Neuronal stem cell (in vitro differentiated cells): ENCODE results near the gene MISP.

Source experiments
- DNase-seq: peaks from one replicate; pipeline ENCODE4 v3.0.0-alpha.2; 2013; ENCODE audit warnings: low spot score
- H2AFZ ChIP-seq: one replicate; pipeline ENCODE4 v1.6.1; 2013; ENCODE audit warnings: mild to moderate bottlenecking, low read length, inconsistent platforms
- H2AK5ac ChIP-seq: 2 replicates; pipeline ENCODE4 v1.6.1; 2013; ENCODE audit warnings: low read depth, mild to moderate bottlenecking, inconsistent platforms, low read length, moderate library complexity, mixed read lengths
- H2BK120ac ChIP-seq: 2 replicates; pipeline ENCODE4 v1.6.1; 2013; ENCODE audit warnings: low read depth, mild to moderate bottlenecking, inconsistent platforms, low read length, moderate library complexity, mixed read lengths
- H2BK12ac ChIP-seq: one replicate; pipeline ENCODE4 v1.6.1; 2013; ENCODE audit warnings: low read length, inconsistent platforms
- H2BK15ac ChIP-seq: 2 replicates; pipeline ENCODE4 v1.6.1; 2013; ENCODE audit warnings: mild to moderate bottlenecking, low read length, inconsistent platforms, mixed read lengths
- H2BK5ac ChIP-seq: one replicate; pipeline ENCODE4 v1.6.1; 2013; ENCODE audit warnings: inconsistent platforms, mild to moderate bottlenecking, low read length, moderate library complexity
- H3K14ac ChIP-seq: one replicate; pipeline ENCODE4 v1.6.1; 2013; ENCODE audit warnings: low read length, inconsistent platforms
- H3K18ac ChIP-seq: 2 replicates; pipeline ENCODE4 v1.6.1; 2013; ENCODE audit warnings: low read length, inconsistent platforms
- H3K23ac ChIP-seq: 2 replicates; pipeline ENCODE4 v1.6.1; 2013; ENCODE audit warnings: low read depth, mild to moderate bottlenecking, mixed read lengths, low read length, inconsistent platforms; ENCODE audit not compliant: poor library complexity
- H3K27ac ChIP-seq: replicated peaks from 3 replicates; pipeline ENCODE4 v1.5.1; 2013; ENCODE audit warnings: low read length, inconsistent platforms
- H3K27me3 ChIP-seq, 3 experiments: 2 replicates each; pipeline ENCODE4 v1.6.1; 2013; ENCODE audit warnings: low read length in 3 of 3, mild to moderate bottlenecking in 2 of 3, inconsistent platforms in 1 of 3, low read depth in 1 of 3, mixed read lengths in 1 of 3, moderate library complexity in 1 of 3; ENCODE audit not compliant: control insufficient read depth in 3 of 3, insufficient read depth in 3 of 3
- H3K36me3 ChIP-seq, 2 donors: replicated peaks in 1 of 2; 2 replicates each; pipeline ENCODE4 v1.6.1; 2013; ENCODE audit warnings: low read length in 2 of 2; ENCODE audit not compliant: control insufficient read depth in 2 of 2, insufficient read depth in 2 of 2
- H3K4ac ChIP-seq: 2 replicates; pipeline ENCODE4 v1.6.1; 2013; ENCODE audit warnings: inconsistent platforms, mild to moderate bottlenecking, low read length, moderate library complexity
- H3K4me1 ChIP-seq, 2 donors: 1 replicate in 1 of 2; 2 replicates in 1 of 2; pipeline ENCODE4 v1.6.1; 2013; ENCODE audit warnings: low read length in 2 of 2, low read depth in 1 of 2; ENCODE audit not compliant: control insufficient read depth in 2 of 2, insufficient read depth in 1 of 2
- H3K4me2 ChIP-seq: one replicate; pipeline ENCODE4 v1.6.1; 2013; ENCODE audit warnings: mild to moderate bottlenecking, low read length, inconsistent platforms; ENCODE audit not compliant: insufficient read depth, poor library complexity, severe bottlenecking
- H3K4me3 ChIP-seq, 2 donors: 2 replicates each; pipeline ENCODE4 v1.5.1; 2013; ENCODE audit warnings: low read length in 2 of 2, mild to moderate bottlenecking in 2 of 2, inconsistent platforms in 1 of 2, moderate library complexity in 1 of 2
- H3K79me1 ChIP-seq: one replicate; pipeline ENCODE4 v1.6.1; 2013; ENCODE audit warnings: low read depth, mild to moderate bottlenecking, inconsistent platforms, low read length, moderate library complexity
- H3K9ac ChIP-seq: one replicate; pipeline ENCODE4 v1.6.1; 2013; ENCODE audit warnings: mild to moderate bottlenecking, low read depth, low read length, inconsistent platforms; ENCODE audit not compliant: poor library complexity
- H3K9me3 ChIP-seq, 2 donors: replicated peaks in 1 of 2; 2 replicates each; pipeline versions ENCODE3 to v1.6.1; 2013; ENCODE audit warnings: low read length in 2 of 2, mild to moderate bottlenecking in 2 of 2, inconsistent platforms in 1 of 2, low read depth in 1 of 2, mixed read lengths in 1 of 2, moderate library complexity in 1 of 2; ENCODE audit not compliant: control insufficient read depth in 2 of 2, insufficient read depth in 1 of 2
- H4K8ac ChIP-seq: one replicate; pipeline ENCODE4 v1.6.1; 2013; ENCODE audit warnings: low read depth, mild to moderate bottlenecking, inconsistent platforms, low read length, moderate library complexity
- H4K91ac ChIP-seq: one replicate; pipeline ENCODE4 v1.6.1; 2013; ENCODE audit warnings: low read length, low read depth, mild to moderate bottlenecking, inconsistent platforms; ENCODE audit not compliant: poor library complexity
- WGBS, 2 donors: extraction: QIAGEN DNeasy Blood & Tissue Kit; methylation state at CpG; one replicate each; pipeline ENCODE4 v1.1.7; 2013; ENCODE audit warnings: missing lambda C conversion rate in 2 of 2, mixed read lengths in 1 of 2; ENCODE audit not compliant: insufficient read length in 2 of 2, insufficient replicate concordance in 1 of 2; ENCODE audit errors: extremely low coverage in 2 of 2; 5-methylcytosine and 5-hydroxymethylcytosine counted together

Gene MISP

DNA sequence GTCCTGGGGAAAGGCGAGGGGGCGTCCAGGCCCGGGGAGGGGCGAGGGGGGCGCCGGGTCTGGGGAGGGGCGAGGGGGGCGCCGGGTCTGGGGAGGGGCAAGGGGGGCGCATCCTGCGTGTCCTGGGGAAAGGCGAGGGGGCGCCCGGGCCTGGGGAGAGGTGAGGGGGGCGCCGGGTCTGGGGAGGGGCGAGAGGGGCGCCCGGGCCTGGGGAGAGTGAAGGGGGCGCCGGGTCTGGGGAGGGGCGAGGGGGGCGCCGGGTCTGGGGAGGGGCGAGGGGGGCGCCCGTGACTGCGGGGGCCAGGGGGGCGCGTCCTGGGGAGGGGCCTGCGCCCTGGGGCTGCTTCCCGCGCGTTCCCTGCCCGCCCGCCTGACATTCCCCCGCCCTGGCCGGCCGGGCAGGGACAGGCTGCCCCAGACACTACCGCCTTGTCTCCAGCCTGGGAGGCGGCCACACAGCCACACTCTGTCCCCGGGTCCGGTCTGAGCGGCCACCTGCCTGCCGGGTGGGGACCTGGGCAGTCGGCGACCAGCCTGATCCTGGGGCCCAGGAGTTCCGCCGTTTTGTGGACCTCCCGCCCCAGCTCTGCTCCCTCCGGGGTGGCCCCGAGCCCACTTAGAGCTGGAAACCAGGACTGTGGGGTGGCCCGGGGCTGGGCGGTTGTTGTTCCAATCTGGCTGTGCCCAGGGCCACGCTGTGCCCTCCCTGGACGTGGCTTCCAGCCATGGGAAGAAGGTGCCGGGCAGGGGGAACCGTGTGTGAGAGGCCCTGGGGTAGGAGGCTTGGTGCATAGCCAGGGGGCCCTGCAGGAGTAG lies 30.4 kb upstream of the MISP start:
- peak overlapping the region; percentile 60 for H3K9ac ChIP-seq
- H3K18ac ChIP-seq, result peak overlapping the region; percentile 76
- H3K4ac ChIP-seq, result no peak overlapping the region

DNA sequence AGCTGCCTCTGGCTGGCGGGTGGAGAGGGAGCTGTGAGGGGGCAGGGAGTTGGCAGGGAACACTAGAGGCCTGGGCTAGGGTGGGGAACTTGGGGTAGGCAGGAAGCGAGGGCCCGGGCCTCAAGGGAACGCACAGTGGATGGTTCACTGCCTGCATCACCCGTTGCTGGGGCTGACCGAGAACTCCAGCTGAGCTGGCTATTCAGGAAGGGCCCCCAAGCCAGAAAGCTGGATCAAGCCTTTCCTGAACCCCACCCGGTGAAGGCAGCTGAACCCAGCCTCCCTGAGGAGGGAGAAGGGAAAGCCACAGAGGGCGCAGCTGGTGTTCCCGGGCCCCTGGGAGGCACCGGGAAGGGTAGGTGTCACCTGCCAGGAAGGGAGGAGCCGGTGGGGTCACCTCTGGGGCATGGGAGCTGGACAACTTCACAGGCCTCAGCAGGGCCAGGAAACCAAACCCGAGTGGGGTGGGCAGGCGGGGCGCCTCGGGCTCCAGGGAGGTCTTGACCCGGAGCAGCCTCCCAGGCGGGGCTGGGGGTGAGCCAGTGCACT lies 28.3 kb upstream of the MISP start:
- no peak overlapping the region for H4K8ac ChIP-seq
- no peak overlapping the region for H3K27ac ChIP-seq
- no CpG with 5 or more reads among the region's 17 CpGs for WGBS, 2 donors
- no peak overlapping the region for H2BK5ac ChIP-seq
- H3K4me3 ChIP-seq, result no peak overlapping the region
- peaks cover 6 to 24% of the 10 kb centered on the region in 2 donors for H3K4me1 ChIP-seq
- H2BK15ac ChIP-seq, result no peak overlapping the region
- no peak overlapping the region for H3K4ac ChIP-seq
- no peak for DNase-seq
- peak overlapping the region; percentile 28 for H3K18ac ChIP-seq
- H3K27me3 ChIP-seq, result no peaks in the 10 kb centered on the region
- H2AK5ac ChIP-seq, result no peak overlapping the region
- H3K4me2 ChIP-seq, result no peak overlapping the region
- no peak overlapping the region for H3K9ac ChIP-seq
- peaks cover 10 to 19% of the 10 kb centered on the region in 2 donors for H3K36me3 ChIP-seq
- H4K91ac ChIP-seq, result no peak overlapping the region
- peaks cover 0 to 6% of the 10 kb centered on the region in 2 donors for H3K9me3 ChIP-seq
- H2AFZ ChIP-seq, result no peak overlapping the region
- no peak overlapping the region for H3K14ac ChIP-seq
- H2BK120ac ChIP-seq, result no peak overlapping the region
- peaks cover 26% of the 10 kb centered on the region for H3K79me1 ChIP-seq
- H2BK12ac ChIP-seq, result no peak overlapping the region
- H3K23ac ChIP-seq, result no peak overlapping the region

More for the DNA sequence above, 30.4 kb upstream of the MISP start:
- H2BK120ac ChIP-seq, result no peak overlapping the region
- H2BK5ac ChIP-seq, result no peak overlapping the region
- H3K14ac ChIP-seq, result peak overlapping the region; percentile 56
- no peak overlapping the region for H3K27ac ChIP-seq
- peak overlapping the region; percentile 75 for H2AK5ac ChIP-seq
- no peak overlapping the region for H4K8ac ChIP-seq
- H2BK15ac ChIP-seq, result no peak overlapping the region
- H3K4me2 ChIP-seq, result peak overlapping the region; percentile 18
- no peak overlapping the region for H4K91ac ChIP-seq
- H3K4me1 ChIP-seq, result peaks cover 6 to 28% of the 10 kb centered on the region in 2 donors
- no peaks in the 10 kb centered on the region for H3K27me3 ChIP-seq
- H3K4me3 ChIP-seq, result peak overlapping the region in 1 of 2 donors; percentile 38
- peaks cover 27% of the 10 kb centered on the region for H3K79me1 ChIP-seq
- H3K36me3 ChIP-seq, result peaks cover 0 to 5% of the 10 kb centered on the region in 2 donors
- H2BK12ac ChIP-seq, result peak overlapping the region; percentile 73
- peak overlapping the region; percentile 61 for H2AFZ ChIP-seq
- WGBS, 2 donors, result no CpG with 5 or more reads among the region's 58 CpGs
- DNase-seq, result no peak
- H3K23ac ChIP-seq, result no peak overlapping the region
- H3K9me3 ChIP-seq, result peaks cover 2 to 4% of the 10 kb centered on the region in 2 donors

DNA sequence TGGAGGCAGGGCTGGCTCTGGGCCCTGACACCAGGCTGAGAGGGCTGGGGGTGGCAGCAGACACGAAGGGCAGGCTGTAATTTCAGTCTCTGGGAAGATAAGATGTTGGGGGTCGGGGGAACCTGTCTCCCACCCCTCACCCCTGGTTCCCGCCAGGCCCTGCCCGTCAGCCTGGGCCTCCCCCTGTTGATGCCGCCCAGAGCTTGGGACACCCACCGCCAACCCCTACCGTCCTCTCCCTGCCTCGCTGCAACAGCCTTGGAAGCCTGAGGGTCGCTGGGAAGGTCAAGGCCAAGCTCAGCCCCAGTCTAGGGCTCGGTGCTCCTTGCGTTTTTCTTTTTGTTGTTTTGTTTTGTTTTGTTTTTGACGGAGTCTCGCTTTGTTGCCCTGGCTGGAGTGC lies 27.7 kb upstream of the MISP start:
- no peak for DNase-seq
- Histone ChIP-seq H4K91ac (no peak overlapping the region), H3K9me3 (peaks cover 0 to 6% of the 10 kb centered on the region in 2 donors), H3K4me1 (peaks cover 4 to 21% of the 10 kb centered on the region in 2 donors), H3K4ac (no peak overlapping the region), H3K23ac (peak overlapping the region; percentile 55), H2BK15ac (no peak overlapping the region), H2BK5ac (no peak overlapping the region), H2BK12ac (no peak overlapping the region), H4K8ac (no peak overlapping the region), H3K9ac (peak overlapping the region; percentile 44), H3K14ac (no peak overlapping the region), H3K79me1 (peaks cover 26% of the 10 kb centered on the region), H3K36me3 (peaks cover 12 to 21% of the 10 kb centered on the region in 2 donors), H2AK5ac (no peak overlapping the region), H3K4me3 (no peak overlapping the region), H3K27ac (no peak overlapping the region), H3K18ac (no peak overlapping the region), H2BK120ac (no peak overlapping the region), H3K4me2 (no peak overlapping the region), H2AFZ (no peak overlapping the region), H3K27me3 (no peaks in the 10 kb centered on the region)
- no CpG with 5 or more reads among the region's 13 CpGs for whole genome bisulfite sequencing, 2 donors

DNA sequence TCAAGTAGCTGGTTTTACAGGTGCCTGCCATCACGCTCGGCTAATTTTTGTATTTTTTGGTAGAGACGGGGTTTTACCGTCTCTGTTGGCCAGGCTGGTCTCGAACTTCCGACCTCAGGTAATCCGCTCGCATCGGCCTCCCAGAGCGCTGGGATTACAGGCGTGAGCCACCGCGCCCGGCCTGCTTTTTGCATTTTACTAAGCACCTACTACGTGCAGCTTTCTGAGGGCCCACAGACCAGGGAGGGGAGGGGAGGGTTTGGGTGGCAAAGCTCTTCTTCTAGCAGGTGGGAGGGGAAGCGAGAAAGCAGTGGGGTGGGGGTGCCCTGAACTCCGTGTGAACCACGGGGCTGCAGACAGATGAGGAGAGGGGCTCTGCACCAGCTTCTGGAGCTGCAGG lies 27.2 kb upstream of the MISP start:
- H3K9me3 ChIP-seq, result peaks cover 0 to 6% of the 10 kb centered on the region in 2 donors
- H3K23ac ChIP-seq, result no peak overlapping the region
- no peak for DNase-seq
- H2AK5ac ChIP-seq, result no peak overlapping the region
- no peak overlapping the region for H2BK12ac ChIP-seq
- peaks cover 12 to 21% of the 10 kb centered on the region in 2 donors for H3K36me3 ChIP-seq
- H3K4me1 ChIP-seq, result peaks cover 1 to 16% of the 10 kb centered on the region in 2 donors
- no peak overlapping the region for H2BK120ac ChIP-seq
- no peak overlapping the region for H3K14ac ChIP-seq
- no peak overlapping the region for H4K8ac ChIP-seq
- no peak overlapping the region for H3K4me3 ChIP-seq
- H3K27ac ChIP-seq, result no peak overlapping the region
- H2BK15ac ChIP-seq, result no peak overlapping the region
- H3K27me3 ChIP-seq, result no peaks in the 10 kb centered on the region
- H4K91ac ChIP-seq, result no peak overlapping the region
- H3K9ac ChIP-seq, result no peak overlapping the region
- peaks cover 26% of the 10 kb centered on the region for H3K79me1 ChIP-seq
- WGBS, 2 donors, result no CpG with 5 or more reads among the region's 18 CpGs
- H3K4me2 ChIP-seq, result no peak overlapping the region
- H3K18ac ChIP-seq, result no peak overlapping the region
- H2AFZ ChIP-seq, result no peak overlapping the region
- H3K4ac ChIP-seq, result no peak overlapping the region
- H2BK5ac ChIP-seq, result no peak overlapping the region
